Gastroesophageal sphincter (tissue), 4 donors: ENCODE measurements around the gene SMARCB1. TPM values are rescaled to one million over a fixed set of nuclear protein-coding genes. Genes with fewer than 3 reads are reported as not detected.

Experiments used
- ATAC-seq: fragments of 150-250 bp; one replicate; pipeline ENCODE4 v1.9.1; 2016; ENCODE audit warnings: mild to moderate bottlenecking, moderate library complexity
- H3K27ac ChIP-seq, 4 donors: fragments of 200-600 bp; sonication (generic) in 3 of 4; 1 replicate in 3 of 4; 2 replicates in 1 of 4; pipeline ENCODE4 v1.5.1; 2016 to 2019
- H3K27me3 ChIP-seq: fragments of 200-600 bp; sonication (generic); one replicate; pipeline ENCODE4 v1.5.1; 2019
- H3K36me3 ChIP-seq, 2 donors: fragments of 200-600 bp; sonication (generic); one replicate each; pipeline ENCODE4 v1.5.1; 2019; ENCODE audit warnings: control low read depth in 1 of 2
- H3K4me1 ChIP-seq, 3 donors: fragments of 200-600 bp; sonication (generic); 1 replicate in 2 of 3; 2 replicates in 1 of 3; pipeline ENCODE4 v1.5.1; 2016 to 2019; ENCODE audit warnings: control low read depth in 2 of 3
- H3K4me3 ChIP-seq, 2 donors: fragments of 200-600 bp; sonication (generic); one replicate each; pipeline ENCODE4 v1.5.1; 2019; ENCODE audit warnings: mild to moderate bottlenecking in 1 of 2, moderate library complexity in 1 of 2
- H3K9me3 ChIP-seq, 3 donors: fragments of 200-600 bp; sonication (generic); one replicate each; pipeline ENCODE4 v1.5.1; 2017 to 2019; ENCODE audit warnings: control low read depth in 2 of 3
- CTCF ChIP-seq, 4 experiments: fragments of 200-600 bp in 2 of 4; fragments of 450-650 bp in 2 of 4; sonication (generic) in 1 of 4; IDR thresholded peaks; one replicate each; pipeline ENCODE4 v1.5.1; 2017 to 2019; ENCODE audit warnings: antibody characterized with exemption in 4 of 4, mild to moderate bottlenecking in 2 of 4, moderate library complexity in 2 of 4
- EP300 ChIP-seq: sonication (generic); formaldehyde crosslinking; IDR thresholded peaks from one replicate; pipeline ENCODE4 v1.6.1; 2017; ENCODE audit warnings: antibody characterized with exemption, mild to moderate bottlenecking
- POLR2A ChIP-seq, 2 donors: fragments of 450-650 bp; IDR thresholded peaks; one replicate each; pipeline ENCODE4 v1.6.1; 2017; ENCODE audit warnings: antibody characterized with exemption in 2 of 2, mild to moderate bottlenecking in 2 of 2, moderate library complexity in 1 of 2
- POLR2AphosphoS5 ChIP-seq: sonication (generic); formaldehyde crosslinking; IDR thresholded peaks from one replicate; pipeline ENCODE4 v1.6.1; 2017; ENCODE audit warnings: antibody characterized with exemption
- WGBS, 2 donors: methylation state at CpG; one replicate each; pipeline ENCODE4 v1.1.5; 2018; ENCODE audit warnings: low coverage in 1 of 2; 5-methylcytosine and 5-hydroxymethylcytosine counted together
- total RNA-seq, 4 donors: library from RNA; depleted of rRNA; stranded (reverse); fragments of >200 nt; gene quantifications; one replicate each; pipeline ENCODE4 v1.1.0, GENCODE V29; 2016

The SMARCB1 gene
- total RNA-seq, 4 donors from 2014 or later: 27.9 to 58.8 (median 32.7) TPM

DNA sequence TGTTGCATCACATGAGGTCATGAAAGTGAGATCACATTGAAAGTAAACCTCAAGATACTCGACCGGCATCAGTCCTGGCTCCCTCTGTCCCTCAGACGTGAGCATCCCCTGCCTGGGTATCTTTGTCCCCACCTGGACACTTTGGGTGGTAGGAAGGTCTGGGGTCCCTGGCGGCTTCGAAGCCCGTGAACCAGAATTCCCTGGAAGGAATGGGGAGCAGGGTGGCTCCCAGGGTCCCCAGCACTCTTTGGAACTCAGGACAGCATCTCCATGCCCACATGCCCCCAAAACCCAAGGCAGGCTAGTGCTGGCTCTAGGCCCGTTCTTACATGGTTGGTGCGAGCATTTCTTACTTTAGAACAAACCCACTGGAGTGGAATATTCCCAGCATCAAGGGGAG, 44.5 kb downstream of the SMARCB1 start:
- Histone ChIP-seq H3K36me3 (peaks cover 0 to 98% of the 10 kb centered on the region in 2 donors), H3K9me3 (no peaks in the 10 kb centered on the region), H3K27ac (no peak overlapping the region), H3K4me1 (peaks cover 0 to 20% (median 0%) of the 10 kb centered on the region in 3 donors), H3K27me3 (no peaks in the 10 kb centered on the region), H3K4me3 (no peak overlapping the region)
- ATAC-seq: no peak
- WGBS, 2 donors: no CpG with 5 or more reads among the region's 8 CpGs
- no peak for TF ChIP-seq EP300
- TF ChIP-seq POLR2AphosphoS5: no peak

DNA sequence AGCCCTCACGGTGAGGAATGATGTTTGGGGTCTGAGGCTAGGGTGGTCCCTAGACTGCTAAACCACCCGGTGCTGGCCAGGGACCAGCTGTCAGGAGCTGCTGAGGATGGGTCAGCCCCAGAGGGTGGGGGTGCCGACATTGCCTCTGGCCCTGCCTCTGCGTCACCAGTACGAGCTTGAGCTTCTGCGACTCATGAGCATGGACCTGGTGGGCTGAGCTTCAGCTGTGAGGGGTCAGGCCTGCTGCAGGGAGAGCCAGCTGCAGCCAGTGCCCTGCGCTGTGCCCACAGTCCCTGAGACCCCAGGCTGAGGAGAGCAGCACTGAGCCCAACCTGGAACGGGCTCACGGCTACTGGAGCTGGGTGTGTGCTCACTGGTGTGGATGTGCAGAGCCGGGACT, 45.0 kb downstream of the SMARCB1 start:
- Histone ChIP-seq H3K9me3 (no peaks in the 10 kb centered on the region), H3K4me3 (no peak overlapping the region), H3K4me1 (peaks cover 0 to 24% (median 0%) of the 10 kb centered on the region in 3 donors), H3K27ac (no peak overlapping the region), H3K36me3 (peaks cover 0 to 98% of the 10 kb centered on the region in 2 donors), H3K27me3 (no peaks in the 10 kb centered on the region)
- no CpG with 5 or more reads among the region's 10 CpGs for WGBS, 2 donors
- TF ChIP-seq POLR2AphosphoS5 (no peak), CTCF (IDR thresholded peaks at IDR 0.05) (no peak), EP300 (no peak)
- ATAC-seq: no peak

DNA sequence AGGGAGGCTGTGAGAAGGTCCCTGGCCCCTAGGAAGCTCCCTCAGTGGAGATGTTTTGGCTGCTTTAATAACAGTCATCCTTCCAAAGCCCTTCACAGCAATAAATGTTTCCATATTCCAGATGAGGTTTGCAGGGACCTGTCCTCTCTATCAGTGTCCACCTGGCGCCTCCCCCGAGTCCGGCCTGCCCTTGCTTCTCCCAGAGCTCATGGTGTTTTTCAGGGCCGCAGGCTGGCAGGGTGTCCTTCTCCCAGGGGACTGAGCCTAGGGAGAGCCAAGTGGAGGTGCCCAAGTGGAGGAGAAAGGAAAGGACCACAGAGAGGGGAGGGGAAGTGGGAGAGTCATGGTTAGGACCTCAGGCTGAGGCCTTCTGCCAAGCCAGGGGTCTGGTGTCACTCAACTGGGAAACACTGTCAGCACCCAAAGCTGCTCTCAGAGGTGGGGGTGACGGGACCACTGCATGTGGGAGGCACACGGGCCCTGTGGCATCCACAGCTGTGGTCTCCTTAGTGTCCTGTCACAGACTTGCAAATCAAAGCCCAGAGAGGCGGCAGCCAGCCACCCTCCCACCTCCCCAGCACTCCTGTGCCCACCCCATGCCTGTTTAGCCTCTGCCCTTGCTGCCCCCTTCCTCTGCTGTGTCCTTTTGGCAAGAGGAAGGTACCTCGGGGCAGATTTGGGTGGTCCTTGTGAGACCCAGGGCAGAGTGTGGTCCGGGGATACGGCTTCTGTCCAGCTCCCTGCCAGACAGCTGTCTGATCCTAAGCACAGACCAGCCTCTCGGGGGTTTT, 45.7 kb downstream of the SMARCB1 start:
- H3K36me3 ChIP-seq: peaks cover 0 to 98% of the 10 kb centered on the region in 2 donors
- peaks cover 0 to 24% (median 0%) of the 10 kb centered on the region in 3 donors for H3K4me1 ChIP-seq
- no peak for TF ChIP-seq POLR2A (IDR thresholded peaks at IDR 0.05)
- no peak for TF ChIP-seq EP300
- TF ChIP-seq CTCF (IDR thresholded peaks at IDR 0.05): no peak
- no peak for TF ChIP-seq POLR2AphosphoS5
- no peaks in the 10 kb centered on the region for H3K9me3 ChIP-seq
- H3K27me3 ChIP-seq: no peaks in the 10 kb centered on the region
- WGBS, 2 donors: 33 to 40% methylated on average over 1 to 3 of the region's 11 CpGs
- ATAC-seq: no peak
- H3K4me3 ChIP-seq: no peak overlapping the region
- no peak overlapping the region for H3K27ac ChIP-seq

- TF ChIP-seq CTCF (IDR thresholded peaks at IDR 0.05): no peak
- ATAC-seq: no peak
- H3K9me3 ChIP-seq: no peaks in the 10 kb centered on the region
- H3K4me3 ChIP-seq: no peak overlapping the region
- 100% methylated on average over 1 of the region's 16 CpGs; no CpG with 5 or more reads in 1 of the 2 donors for WGBS, 2 donors
- peaks cover 0 to 30% (median 3%) of the 10 kb centered on the region in 3 donors for H3K4me1 ChIP-seq
- H3K27ac ChIP-seq: no peak overlapping the region
- H3K27me3 ChIP-seq: no peaks in the 10 kb centered on the region
- peaks cover 0 to 94% of the 10 kb centered on the region in 2 donors for H3K36me3 ChIP-seq
These were observed 46.4 kb downstream of the SMARCB1 start for GRCh38 chr22:23833017-23833751.

- peaks cover 0 to 37% (median 10%) of the 10 kb centered on the region in 3 donors for H3K4me1 ChIP-seq
- H3K4me3 ChIP-seq: no peak overlapping the region
- no peak for TF ChIP-seq POLR2AphosphoS5
- no peak for TF ChIP-seq POLR2A (IDR thresholded peaks at IDR 0.05)
- TF ChIP-seq CTCF (IDR thresholded peaks at IDR 0.05): no peak
- TF ChIP-seq EP300: no peak
- no peak overlapping the region for H3K27ac ChIP-seq
- no peak for ATAC-seq
- 100% methylated on average over 4 of the region's 13 CpGs; no CpG with 5 or more reads in 1 of the 2 donors for WGBS, 2 donors
- H3K36me3 ChIP-seq: peaks cover 0 to 87% of the 10 kb centered on the region in 2 donors
- H3K9me3 ChIP-seq: no peaks in the 10 kb centered on the region
- H3K27me3 ChIP-seq: no peaks in the 10 kb centered on the region
These were observed 47.1 kb downstream of the SMARCB1 start for GRCh38 chr22:23833911-23834317.
